ENCODE measurements around the gene ZNF225.
"Not testable (repeated sequence)": the region's sequence is repeated elsewhere in the genome, so short reads cannot be mapped to it uniquely, and the experiment has no call there.

The ZNF225 gene

DNA sequence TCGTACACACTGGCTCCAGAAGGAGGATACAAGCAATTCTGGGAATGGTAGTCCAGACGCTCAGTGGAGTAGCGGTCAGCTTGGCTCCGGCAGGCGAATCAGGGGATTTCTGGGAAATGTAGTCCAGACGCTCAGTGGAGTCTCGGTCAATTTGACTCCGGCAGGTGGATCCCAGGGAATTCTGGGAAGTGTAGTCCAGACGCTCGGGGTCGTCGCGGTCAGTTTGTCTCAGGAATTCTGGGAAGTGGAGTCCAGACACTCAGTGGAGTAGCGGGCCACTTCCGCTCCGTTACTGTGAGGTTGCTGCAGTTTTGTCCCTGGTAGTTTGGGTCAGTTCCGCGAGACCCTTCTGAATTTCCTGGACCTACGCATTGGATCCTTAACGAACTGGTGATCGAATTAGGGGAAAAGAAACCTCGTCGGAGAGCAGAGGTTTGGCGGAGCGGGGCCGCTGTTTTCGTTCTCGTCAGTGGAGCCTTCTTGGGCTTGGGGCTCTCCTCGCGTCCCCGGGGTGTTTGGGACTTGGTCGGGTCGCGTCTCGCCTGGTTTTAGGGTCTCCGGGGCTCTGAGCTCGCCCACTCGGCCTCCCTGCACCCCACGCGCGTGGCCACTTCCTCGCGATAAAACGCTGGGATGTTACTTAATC is at the start of gene ZNF225:
TSS of gene ZNF225 (plus strand) at position 262 of the 646 bp plus-strand sequence. CDS start 2,429 bp downstream, outside the sequence.
- DNase-seq: peak; percentile 90

DNA sequence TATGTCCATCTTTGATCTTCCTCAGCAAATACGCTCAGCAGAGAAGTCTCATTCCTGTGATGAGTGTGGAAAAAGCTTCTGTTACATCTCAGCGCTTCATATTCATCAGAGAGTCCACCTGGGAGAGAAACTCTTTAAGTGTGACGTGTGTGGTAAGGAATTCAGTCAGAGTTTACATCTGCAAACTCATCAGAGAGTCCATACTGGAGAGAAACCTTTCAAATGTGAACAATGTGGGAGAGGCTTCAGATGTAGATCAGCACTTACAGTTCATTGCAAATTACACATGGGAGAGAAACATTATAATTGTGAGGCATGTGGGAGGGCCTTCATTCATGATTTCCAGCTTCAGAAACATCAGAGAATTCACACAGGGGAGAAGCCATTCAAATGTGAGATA is 46.9 kb upstream of the ZNF225 start:
- DNase-seq: no peak

DNA sequence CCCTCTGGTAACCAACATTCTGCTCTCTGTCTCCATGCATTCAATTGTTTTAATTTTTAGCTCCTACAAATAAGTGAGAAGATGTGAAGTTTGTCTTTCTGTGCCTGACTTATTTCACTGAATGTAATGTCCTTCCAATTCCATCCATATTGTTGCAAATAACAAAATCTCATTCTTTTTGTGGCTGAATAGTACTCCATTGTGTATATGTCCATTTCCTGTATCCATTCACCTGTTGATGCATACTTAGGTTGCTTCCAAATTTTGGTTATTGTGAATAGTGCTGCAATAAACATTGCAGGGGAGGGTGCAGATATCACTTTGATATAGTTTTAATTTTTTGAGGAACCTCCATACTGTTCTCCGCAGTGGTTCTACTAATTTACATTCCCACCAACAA is 43.8 kb upstream of the ZNF225 start:
- DNase-seq: no peak

DNA sequence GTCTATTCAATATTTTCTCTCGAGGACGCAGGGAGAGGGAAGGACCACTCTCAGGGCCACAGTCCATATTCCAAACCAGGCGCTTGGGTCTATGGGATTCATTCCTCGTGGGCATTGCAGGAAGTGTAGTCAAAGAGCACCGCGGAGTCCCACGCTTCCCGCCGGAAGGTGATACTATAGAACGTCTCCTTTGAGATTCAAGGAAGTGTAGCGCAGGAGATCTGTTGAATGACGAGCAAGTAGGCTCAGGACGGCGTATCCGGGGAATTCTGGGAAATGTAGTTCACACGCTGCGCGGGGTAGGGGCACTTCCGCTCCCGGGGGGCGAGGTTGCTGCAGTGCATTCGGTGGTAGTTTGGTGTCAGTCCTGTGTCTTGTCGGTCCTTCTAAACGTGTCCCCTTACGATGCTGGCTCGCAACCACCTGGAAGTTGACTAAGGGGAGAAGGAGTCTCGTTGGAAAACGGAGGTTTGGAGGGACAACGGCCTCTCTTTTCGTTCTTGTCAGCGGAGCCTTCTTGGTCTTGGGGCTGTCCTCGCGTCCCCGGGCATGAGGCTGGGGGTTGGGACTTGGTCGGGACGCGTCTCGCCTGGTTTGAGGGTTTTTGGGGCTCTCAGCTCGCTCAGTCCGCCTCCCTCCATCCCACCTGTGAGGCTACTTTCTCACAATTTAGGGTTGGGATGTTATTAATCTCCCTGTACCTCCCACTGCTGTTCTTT is 41.2 kb upstream of the ZNF225 start, which contains the start of gene ZNF284:
TSS of gene ZNF284 (plus strand) at position 336 of the 719 bp plus-strand sequence. CDS start 4,231 bp downstream, outside the sequence.
- DNase-seq: peak; percentile 14

DNA sequence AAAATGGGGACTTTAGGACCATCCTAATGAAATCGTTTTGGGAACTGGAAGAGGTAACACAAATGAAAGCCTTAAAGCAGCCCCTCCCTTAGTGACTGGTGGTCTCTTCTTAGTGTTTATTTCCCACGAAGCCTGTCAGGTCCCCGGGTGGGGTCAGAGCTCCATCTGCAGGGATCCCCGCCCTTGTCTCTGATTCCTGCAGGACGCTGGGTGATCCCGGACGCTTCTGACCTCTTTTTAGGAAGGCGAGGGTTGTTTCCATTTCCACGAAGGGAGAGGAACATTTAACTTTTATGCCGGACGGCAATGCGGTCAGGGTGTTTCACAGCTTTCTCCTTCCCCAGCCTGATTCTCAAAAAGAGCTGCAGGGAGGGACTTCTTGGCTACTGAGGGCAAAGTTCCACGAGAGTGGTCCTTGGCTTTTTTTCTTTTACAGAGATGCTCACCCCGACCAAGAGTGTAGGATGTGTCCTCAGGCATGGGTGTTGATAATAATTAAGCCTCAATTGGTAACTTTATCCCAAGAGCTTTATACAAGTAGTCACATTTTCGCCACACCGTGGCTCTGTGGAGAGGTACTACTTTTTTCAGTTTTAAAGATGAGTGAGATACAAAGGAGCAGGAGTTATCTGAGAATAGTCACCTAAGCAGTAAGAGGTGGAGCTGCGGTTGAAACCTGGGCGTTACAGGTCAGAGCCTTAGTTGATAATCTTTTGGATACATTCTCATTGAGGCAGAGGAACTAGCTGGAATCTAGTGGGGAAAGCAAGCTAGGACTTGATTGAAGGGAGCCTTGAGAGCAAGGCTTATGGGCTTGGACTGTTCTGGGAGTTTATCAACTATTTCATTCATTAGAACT is 40.4 kb upstream of the ZNF225 start:
- DNase-seq: no peak

GRCh38 chr19:44076325-44076724 is 36.9 kb upstream of the ZNF225 start:
- no peak for DNase-seq

- DNase-seq: no peak
Observed at GRCh38 chr19:44092108-44092507, 21.1 kb upstream of the ZNF225 start.

GRCh38 chr19:44093931-44094765 is 19.1 kb upstream of the ZNF225 start, which contains the start of gene ZNF224:
TSS of gene ZNF224 (plus strand) at chr19:44094361. CDS start at chr19:44097874, 3,513 bp downstream.
- DNase-seq: peak; percentile 55

GRCh38 chr19:44107751-44108150 is 5.4 kb upstream of the ZNF225 start:
- DNase-seq: no peak

DNA sequence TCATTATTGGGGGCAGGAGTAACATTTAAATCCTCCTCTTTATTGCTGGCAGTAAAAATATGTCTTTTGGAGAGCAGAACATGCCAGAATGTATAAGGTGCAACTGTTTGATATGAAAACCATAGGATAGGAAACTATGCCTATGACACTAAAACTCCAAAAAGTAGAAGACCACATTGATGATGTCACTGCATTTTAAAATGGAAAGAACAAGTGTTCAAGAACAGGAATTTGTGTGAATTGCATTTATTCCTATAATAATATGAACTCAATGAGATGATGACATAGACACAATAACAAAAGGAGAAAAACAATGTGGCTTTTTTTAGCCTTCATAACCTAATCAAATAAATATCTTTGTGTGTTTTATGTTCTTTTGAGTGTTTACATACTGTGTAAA is 3.7 kb upstream of the ZNF225 start:
- no peak for DNase-seq

- DNase-seq: no peak
Observed at GRCh38 chr19:44111910-44112463, 1.2 kb upstream of the ZNF225 start.

DNA sequence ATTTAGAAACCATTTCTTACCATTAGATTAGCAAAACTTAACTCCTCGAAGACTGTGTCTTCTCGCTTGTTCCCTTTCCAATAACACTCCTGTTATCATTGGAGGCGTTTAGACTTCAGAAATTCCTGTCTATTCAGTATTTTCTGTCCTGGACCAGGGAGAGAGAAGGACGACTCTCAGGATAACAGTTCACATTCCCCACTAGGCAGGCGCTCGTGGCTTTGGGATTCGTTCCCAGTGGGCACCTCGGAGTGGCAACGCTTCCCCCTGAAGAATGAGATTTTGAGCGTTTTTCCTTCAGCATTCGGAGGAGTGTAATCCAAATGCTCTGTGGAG is 429 bp upstream of the ZNF225 start:
- no peak for DNase-seq

- no peak for DNase-seq
Observed at GRCh38 chr19:44113784-44114390, 688 bp downstream of the ZNF225 start.

DNA sequence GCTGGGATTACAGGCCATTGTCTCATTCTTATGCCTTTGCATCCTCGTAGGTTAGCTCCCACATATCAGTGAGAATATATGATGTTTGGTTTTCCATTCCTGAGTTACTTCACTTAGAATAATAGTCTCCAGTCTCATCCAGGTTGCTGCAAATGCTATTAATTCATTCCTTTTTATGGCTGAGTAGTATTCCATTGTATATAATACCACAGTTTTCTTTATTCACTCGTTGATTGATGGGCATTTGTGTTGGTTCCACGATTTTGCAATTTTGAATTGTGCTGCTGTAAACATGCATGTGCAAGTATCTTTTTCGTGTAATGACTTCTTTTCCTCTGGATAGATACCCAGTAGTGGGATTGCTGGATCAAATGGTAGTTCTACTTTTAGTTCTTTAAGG is 8.0 kb downstream of the ZNF225 start:
- DNase-seq: not testable (repeated sequence)

DNA sequence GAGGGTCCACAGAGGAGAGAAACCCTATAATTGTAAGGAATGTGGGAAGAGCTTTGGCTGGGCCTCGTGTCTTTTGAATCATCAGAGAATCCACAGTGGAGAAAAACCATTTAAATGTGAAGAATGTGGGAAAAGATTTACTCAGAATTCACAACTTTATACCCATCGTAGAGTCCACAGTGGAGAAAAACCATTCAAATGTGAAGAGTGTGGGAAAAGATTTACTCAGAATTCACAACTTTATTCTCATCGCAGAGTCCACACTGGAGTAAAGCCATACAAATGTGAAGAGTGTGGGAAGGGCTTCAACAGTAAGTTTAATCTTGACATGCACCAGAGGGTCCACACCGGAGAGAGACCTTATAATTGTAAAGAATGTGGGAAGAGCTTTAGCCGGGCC is 18.8 kb downstream of the ZNF225 start:
- no peak for DNase-seq

- no peak for DNase-seq
Observed at GRCh38 chr19:44141191-44142058, 28.2 kb downstream of the ZNF225 start, which contains the start of gene ZNF234. TSS of gene ZNF234 (plus strand) at chr19:44141554. CDS start at chr19:44144633, 3,079 bp downstream.

DNA sequence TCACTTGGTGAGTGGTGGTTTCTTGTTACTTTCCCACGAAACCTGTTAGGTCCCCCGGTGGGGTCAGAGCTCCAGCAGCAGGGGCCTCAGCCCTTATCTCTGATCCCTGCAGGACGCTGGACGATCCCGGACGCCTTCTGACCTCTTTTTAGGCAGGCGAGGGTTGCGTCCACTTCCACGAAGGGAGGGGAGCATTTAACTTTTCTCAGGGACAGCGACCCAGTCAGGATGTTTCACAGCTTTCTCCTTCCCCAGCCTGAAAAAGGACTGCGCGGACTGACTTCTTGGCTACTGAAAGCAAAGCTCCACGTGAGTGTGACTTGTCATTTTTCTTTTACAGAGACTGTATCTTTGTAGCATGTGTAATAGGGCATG is 28.8 kb downstream of the ZNF225 start:
- DNase-seq: no peak

DNA sequence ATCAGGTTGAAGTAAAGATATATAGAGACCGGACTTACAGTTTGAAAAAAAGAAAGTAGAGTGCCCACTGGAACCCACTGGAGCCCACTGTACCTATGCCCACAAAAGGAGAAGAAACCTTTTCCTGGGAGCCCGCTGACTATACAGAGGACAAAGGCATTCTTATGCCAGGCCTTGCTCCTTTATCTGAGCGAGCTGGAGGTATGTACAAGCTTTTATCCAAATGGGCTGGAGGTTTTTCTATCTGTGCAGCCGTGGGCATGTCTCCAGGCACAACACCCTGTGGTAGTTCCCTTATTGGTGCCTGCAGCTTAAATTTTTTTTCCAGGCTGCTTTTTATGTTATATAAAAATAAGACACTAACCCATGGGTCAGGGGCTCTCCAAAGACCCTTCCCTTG is 36.6 kb downstream of the ZNF225 start:
- DNase-seq: no peak

- no peak for DNase-seq
Observed at GRCh38 chr19:44151491-44151890, 38.3 kb downstream of the ZNF225 start.

GRCh38 chr19:44156475-44156874 is 43.3 kb downstream of the ZNF225 start:
- no peak for DNase-seq

DNA sequence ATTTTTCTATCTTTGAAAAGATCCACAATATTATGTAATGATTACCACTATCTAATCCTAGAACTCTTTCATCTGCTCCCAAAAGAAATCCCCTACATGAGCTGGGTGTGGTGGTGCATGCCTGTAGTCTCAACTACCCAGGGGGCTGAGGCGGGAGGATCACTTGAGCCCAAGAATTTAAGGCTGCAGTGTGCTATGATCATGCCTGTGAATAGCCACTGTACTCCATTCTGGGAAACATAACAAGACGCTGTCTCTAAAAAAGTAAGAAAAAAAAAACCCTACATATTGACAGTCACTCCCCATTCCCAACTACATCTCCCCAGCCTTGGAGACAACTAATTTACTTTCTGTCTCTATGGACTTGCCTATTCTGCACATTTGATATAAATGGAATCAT is 50.6 kb downstream of the ZNF225 start:
- no peak for DNase-seq
